Colon (tissue), 2 donors: ENCODE results near the gene ASAP2.

Experiments
- FAIRE-seq: peaks from 2 replicates; lab custom pipeline; 2012; peaks lifted over from hg19 to GRCh38; lab: Jason Lieb, UNC
- donor health status: control.
- donor health status: control.

ASAP2 gene

GRCh38 chr2:9297807-9298206 lies 91.2 kb downstream of the ASAP2 start:
- FAIRE-seq: no peak

- FAIRE-seq: no peak
These were observed 92.0 kb downstream of the ASAP2 start for GRCh38 chr2:9298583-9298982.

GRCh38 chr2:9299161-9300100 lies 92.8 kb downstream of the ASAP2 start:
- FAIRE-seq: no peak

GRCh38 chr2:9300214-9300613 lies 93.6 kb downstream of the ASAP2 start:
- no peak for FAIRE-seq

- FAIRE-seq: no peak
These were observed 94.3 kb downstream of the ASAP2 start for GRCh38 chr2:9300829-9301453.

- FAIRE-seq: no peak
These were observed 96.1 kb downstream of the ASAP2 start for GRCh38 chr2:9302755-9303154.

- FAIRE-seq: no peak
These were observed 97.1 kb downstream of the ASAP2 start for GRCh38 chr2:9303528-9304225.

- no peak for FAIRE-seq
These were observed 100.3 kb downstream of the ASAP2 start for GRCh38 chr2:9306911-9307310.

- no peak for FAIRE-seq
These were observed 100.9 kb downstream of the ASAP2 start for GRCh38 chr2:9307535-9307934.

- no peak for FAIRE-seq
These were observed 101.8 kb downstream of the ASAP2 start for GRCh38 chr2:9308186-9308955.

- no peak for FAIRE-seq
These were observed 102.5 kb downstream of the ASAP2 start for GRCh38 chr2:9309147-9309546.

GRCh38 chr2:9310377-9310776 lies 103.8 kb downstream of the ASAP2 start:
- no peak for FAIRE-seq

- no peak for FAIRE-seq
These were observed 104.2 kb downstream of the ASAP2 start for GRCh38 chr2:9310798-9311197.

- no peak for FAIRE-seq
These were observed 104.9 kb downstream of the ASAP2 start for GRCh38 chr2:9311488-9311887.

GRCh38 chr2:9312591-9312990 lies 106.0 kb downstream of the ASAP2 start:
- FAIRE-seq: no peak

GRCh38 chr2:9313443-9313842 lies 106.8 kb downstream of the ASAP2 start:
- no peak for FAIRE-seq

- no peak for FAIRE-seq
These were observed 108.8 kb downstream of the ASAP2 start for GRCh38 chr2:9315280-9315847.

GRCh38 chr2:9317559-9317958 lies 110.9 kb downstream of the ASAP2 start:
- FAIRE-seq: no peak

- no peak for FAIRE-seq
These were observed 112.1 kb downstream of the ASAP2 start for GRCh38 chr2:9318461-9319337.

- FAIRE-seq: no peak
These were observed 112.7 kb downstream of the ASAP2 start for GRCh38 chr2:9319338-9319715.

- FAIRE-seq: no peak
These were observed 116.0 kb downstream of the ASAP2 start for GRCh38 chr2:9322576-9322975.
